Activated CD8-positive, alpha-beta memory T cell treated with anti-CD3 and anti-CD28 coated beads for 24 hours (primary cell): ENCODE data around the gene SCAND1.
"Not testable (repeated sequence)": the region's sequence is repeated elsewhere in the genome, so short reads cannot be mapped to it uniquely, and the experiment has no call there.

Experiments used
- DNase-seq: peaks from one replicate; pipeline ENCODE4 v3.0.0-alpha.2; 2020

The SCAND1 gene

DNA sequence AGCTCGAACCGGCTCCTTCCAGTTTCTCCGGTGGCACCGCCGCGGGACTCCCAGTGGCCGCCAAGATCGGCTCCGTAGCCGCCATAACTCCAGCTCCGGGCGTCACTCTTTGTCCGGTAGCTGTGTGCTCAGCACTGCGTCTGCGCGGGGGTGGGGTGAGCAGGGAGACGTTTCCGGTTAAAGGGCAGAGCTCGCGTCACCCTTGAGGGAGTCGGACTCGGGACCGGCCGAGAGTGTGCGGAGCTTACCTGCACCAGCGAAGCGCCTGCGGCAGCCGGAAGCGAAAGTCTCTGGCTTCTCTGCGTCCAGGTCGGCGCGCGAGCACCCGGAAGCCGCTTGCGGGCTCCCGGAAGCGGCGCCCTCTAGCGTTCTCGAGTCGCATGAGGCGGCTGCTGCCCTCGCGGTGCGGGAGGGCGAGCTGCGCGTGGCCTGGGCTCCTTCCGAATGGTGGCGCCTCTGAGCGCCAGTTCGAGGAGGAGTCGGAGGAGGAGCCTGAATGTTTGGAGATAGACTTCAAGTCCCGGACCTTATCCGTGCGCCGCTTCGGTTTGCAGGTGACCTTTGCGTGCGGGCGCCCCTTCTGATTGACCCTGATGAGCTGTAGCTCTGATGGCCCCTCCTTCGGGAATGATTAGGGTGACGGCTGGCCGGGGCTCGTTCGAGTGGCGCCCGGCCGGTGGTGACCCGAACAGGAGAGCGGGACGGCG, at the start of gene SCAND1:
SCAND1 (minus strand) TSS at position 303 of the 707 bp plus-strand sequence; CDS start at position 85, 218 bp downstream.
- DNase-seq: peak; percentile 96

GRCh38 chr20:36004045-36004444, 49.7 kb upstream of the SCAND1 start:
- DNase-seq: no peak

- DNase-seq: no peak
Observed at GRCh38 chr20:36002855-36003254, 48.6 kb upstream of the SCAND1 start.

DNA sequence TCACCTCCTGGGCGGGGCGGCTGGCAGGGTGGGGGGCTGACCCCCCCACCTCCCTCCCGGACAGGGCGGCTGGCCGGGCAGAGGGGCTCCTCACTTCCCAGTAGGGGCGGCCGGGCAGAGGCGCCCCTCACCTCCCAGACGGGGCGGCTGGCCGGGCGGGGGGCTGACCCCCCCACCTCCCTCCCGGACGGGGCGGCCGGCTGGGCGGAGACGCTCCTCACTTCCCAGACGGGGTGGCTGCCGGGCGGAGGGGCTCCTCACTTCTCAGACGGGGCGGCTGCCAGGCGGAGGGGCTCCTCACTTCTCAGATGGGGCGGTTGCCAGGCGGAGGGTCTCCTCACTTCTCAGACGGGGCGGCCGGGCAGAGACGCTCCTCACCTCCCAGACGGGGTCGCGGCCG, 47.0 kb upstream of the SCAND1 start:
- DNase-seq: not testable (repeated sequence)

DNA sequence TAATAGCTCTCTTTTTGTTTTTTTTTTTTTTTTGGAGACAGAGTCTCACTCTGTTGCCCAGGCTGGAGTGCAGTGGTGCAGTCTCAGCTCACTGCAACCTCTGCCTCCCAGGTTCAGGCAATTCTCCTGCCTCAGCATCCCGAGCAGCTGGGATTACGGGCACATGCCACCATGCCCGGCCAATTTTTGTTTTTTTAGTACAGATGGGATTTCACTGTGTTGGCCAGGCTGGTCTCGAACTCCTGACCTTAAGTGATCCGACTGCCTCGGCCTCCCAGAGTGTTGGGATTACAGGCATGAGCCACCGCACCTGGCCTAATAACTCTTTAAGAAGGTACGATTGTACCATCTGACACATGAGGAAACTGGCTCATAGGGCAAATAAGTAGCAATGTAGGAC, 42.2 kb upstream of the SCAND1 start:
- DNase-seq: not testable (repeated sequence)

GRCh38 chr20:35994994-35995453, 40.7 kb upstream of the SCAND1 start:
- peak; percentile 91 for DNase-seq

DNA sequence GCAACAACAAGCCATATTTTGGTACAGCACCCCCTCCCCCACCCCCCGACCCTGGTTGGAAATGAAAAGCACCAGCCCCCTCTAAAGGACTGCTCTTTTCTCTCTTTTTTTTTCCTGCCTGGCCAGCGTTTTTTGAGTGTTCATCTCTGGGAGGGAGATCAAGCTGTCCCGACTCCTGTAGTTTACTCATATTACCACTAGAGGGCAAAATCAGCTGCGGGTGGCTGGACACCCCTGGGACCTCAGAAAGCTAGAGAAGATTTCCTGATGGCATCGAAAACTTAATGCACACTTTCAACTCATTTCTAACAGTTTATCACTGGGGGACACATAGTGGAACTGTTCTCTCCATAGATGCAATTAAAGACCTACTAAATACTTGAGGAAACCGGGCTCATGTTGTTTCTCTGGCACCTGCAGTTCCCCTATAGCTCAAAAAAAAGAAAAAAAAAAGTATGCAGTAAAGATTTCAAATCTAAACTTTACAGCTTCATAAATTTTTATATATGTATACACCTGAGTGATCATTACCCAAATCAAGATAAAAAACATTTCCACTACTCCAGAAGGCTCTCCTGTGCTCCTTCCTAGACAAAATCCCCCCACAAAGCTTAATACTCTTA, 38.5 kb upstream of the SCAND1 start:
- DNase-seq: peak; percentile 63

- no peak for DNase-seq
Observed at GRCh38 chr20:35991142-35991771, 37.0 kb upstream of the SCAND1 start.

GRCh38 chr20:35988910-35989463, 34.7 kb upstream of the SCAND1 start:
- no peak for DNase-seq

DNA sequence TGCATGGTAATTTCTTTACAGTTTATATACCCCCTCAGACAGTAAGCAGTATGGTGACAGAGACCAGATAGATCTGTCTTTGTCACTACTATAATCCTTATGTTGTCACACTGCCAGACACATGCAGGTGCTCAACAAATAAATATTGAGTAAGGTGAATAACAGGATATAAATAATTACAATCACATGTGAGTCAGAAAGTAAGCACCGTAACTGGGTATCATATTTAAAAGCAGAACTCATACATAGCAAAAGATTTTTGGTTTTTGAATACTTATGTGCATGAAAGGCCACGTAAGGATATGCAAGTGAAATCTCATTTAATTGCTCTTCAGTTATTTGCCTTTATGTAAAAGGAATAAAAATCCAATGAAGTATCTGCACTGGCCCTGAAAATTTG, 31.5 kb upstream of the SCAND1 start:
- DNase-seq: no peak

GRCh38 chr20:35984382-35984781, 30.1 kb upstream of the SCAND1 start:
- no peak for DNase-seq

DNA sequence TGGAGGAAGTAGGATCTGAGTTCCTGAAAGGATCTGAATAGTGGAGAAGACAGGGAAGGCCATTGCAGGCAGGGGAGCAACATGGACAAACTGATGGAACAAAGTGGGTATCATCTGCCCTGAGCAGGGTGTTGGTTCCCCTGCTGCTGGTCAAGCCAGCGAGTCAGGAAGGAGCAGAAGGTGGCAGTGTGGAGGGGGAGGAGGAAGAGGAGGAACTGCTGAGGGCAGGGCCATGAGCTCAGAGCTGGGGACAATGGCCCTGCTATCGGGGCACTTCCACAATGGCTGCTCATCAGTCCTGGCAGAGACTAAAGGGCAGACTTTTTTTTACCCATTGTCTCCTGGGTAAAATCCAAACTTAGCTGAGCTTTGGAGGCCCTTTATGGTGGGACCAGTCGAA, 27.7 kb upstream of the SCAND1 start:
- DNase-seq: no peak

GRCh38 chr20:35979544-35979943, 25.2 kb upstream of the SCAND1 start:
- DNase-seq: no peak

- no peak for DNase-seq
Observed at GRCh38 chr20:35978041-35978513, 23.8 kb upstream of the SCAND1 start.

DNA sequence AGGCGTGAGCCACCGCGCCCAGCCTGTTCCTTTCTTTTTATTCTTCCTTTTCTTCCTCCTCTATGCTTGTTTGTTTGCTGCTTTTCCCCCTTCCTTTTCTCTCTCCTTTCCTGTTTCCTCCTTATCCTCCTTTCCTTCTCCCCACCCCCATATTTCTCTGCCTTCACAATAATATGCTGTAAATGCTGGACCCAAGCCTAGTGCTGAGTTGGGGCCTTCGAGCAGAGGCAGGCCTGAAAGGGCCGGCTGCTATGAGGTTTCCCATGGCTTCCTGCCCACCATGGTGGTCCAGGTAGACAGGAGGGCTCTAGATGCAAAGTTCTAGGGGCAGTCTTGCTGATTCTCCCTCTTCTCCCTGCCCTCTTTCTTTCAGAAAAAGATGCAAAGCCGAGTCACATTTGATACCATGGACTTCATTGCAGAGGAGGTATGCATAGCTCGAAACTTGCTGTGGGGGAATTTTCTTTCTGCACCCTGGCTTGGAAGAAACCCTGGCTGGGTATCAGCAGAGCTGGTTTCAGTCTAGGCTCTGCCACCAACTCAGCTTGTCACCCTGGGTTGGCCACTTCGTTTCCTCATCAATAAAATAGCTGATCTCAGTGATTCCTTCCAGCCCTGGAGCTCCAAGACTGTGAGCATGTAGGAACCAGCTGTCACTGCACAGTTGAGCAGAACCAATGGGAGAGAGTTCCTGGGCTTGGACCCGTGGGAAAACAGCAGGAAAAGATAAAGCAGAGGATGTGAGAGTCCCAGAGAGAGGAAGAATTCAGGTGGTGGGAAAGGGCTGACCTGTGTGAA, 21.5 kb upstream of the SCAND1 start:
- DNase-seq: no peak

DNA sequence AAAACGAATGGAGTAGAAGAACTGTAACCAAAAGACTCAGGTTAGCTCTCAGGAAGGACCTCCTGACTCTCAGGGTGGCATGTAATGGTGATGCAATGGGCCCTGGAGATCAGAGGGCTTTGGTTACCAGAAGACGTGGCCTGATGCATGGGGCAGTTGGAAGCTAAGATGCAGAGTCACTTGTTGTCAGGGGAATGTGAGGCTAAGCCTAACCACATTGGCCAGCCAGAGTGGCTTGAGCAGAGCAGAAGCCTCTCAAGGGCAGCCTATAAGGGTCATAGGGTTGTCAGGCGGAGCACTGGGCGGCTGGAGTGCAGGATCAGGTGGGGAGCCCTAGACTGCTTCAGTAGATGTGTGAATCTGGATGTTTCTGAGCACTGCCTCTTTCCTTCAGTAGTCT, 20.0 kb upstream of the SCAND1 start:
- DNase-seq: no peak

GRCh38 chr20:35972462-35972861, 18.2 kb upstream of the SCAND1 start:
- DNase-seq: no peak

GRCh38 chr20:35971981-35972380, 17.7 kb upstream of the SCAND1 start:
- DNase-seq: no peak

DNA sequence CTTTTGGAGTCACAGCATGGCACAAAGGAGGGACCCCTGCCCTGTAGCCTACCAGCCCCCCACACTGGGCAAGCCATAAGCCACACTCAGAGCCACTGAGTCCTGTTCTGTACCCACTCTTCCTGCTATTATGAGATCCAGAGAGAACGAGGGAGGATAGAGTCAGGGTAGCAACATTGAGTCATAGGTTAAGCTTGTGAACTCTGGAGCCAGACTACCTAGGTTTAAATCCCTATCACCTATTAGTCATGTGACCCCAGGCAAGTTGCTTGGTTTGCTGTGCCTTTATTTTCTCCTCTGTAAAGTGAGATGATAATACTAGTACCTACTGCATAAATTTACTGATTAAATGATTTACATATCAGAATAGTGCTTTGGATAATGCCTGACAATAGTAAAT, 14.6 kb upstream of the SCAND1 start:
- DNase-seq: no peak

- DNase-seq: no peak
Observed at GRCh38 chr20:35967979-35968640, 13.8 kb upstream of the SCAND1 start, which contains the start of gene CNBD2. Gene CNBD2 (plus strand): TSS chr20:35968590. CDS start chr20:35968763, 173 bp downstream.

DNA sequence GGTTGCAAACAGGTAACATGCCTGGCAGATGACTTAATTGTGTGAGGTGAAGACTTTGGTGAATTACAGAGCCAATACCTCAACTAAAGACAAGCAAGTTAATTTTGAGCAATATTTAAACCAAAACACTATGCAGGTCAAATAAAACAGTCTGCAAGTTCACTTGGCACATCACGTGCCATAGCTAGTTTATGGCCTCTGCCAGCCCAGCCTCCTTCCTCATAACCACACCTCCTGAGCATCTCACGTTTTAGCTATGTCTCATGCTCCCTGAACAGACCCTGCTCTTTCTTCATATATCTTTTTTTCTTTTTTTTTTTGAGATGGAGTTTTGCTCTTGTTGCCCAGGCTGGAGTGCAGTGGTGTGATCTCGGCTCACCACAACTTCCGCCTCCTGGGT, 9.6 kb upstream of the SCAND1 start:
- no peak for DNase-seq

DNA sequence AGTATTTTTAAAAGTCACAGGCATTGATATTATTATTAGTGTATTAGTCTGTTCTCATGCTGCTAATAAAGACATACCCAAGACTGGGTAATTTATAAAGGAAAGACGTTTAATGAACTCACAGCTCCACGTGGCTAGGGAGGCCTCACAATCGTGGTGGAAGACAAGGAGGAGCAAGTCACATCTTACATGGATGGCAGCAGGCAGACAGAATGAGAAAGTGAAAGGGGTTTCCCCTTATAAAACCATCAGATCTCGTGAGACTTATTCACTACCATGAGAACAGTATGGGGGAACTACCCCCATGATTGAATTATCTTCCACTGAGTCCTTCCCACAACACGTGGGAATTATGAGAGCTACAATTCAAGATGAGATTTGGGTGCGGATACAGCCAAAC, 5.0 kb upstream of the SCAND1 start:
- not testable (repeated sequence) for DNase-seq
